Upper lobe of left lung (tissue), 6 donors: Measurements from ENCODE around the gene TTC7B. TPM values are rescaled to one million over a fixed set of nuclear protein-coding genes. Genes with fewer than 3 reads are reported as not detected.

Experiments
- ATAC-seq, 2 donors: fragments of 200-7000 bp; cut with Tn5 transposase; one replicate each; pipeline ENCODE4 v1.9.1; 2022; ENCODE audit warnings: mild to moderate bottlenecking in 2 of 2, moderate library complexity in 2 of 2; ENCODE audit not compliant: low FRiP score in 2 of 2
- DNase-seq, 2 donors: peaks; one replicate each; pipeline ENCODE4 v3.0.0-alpha.2; 2019 to 2020
- H3K27ac ChIP-seq, 4 donors: fragments of 200-600 bp; sonication (generic); one replicate each; pipeline ENCODE4 v1.5.1; 2016 to 2019
- H3K27me3 ChIP-seq, 4 donors: fragments of 200-600 bp; sonication (generic); one replicate each; pipeline ENCODE4 v1.5.1; 2017 to 2019
- H3K36me3 ChIP-seq, 4 donors: fragments of 200-600 bp; sonication (generic); one replicate each; pipeline ENCODE4 v1.5.1; 2016 to 2019
- H3K4me1 ChIP-seq, 4 donors: fragments of 200-600 bp; sonication (generic); one replicate each; pipeline ENCODE4 v1.5.1; 2018 to 2019
- H3K4me3 ChIP-seq, 4 donors: fragments of 200-600 bp; sonication (generic); one replicate each; pipeline ENCODE4 v1.5.1; 2017 to 2019; ENCODE audit warnings: mild to moderate bottlenecking in 2 of 4, moderate library complexity in 1 of 4
- H3K9me3 ChIP-seq, 4 donors: fragments of 200-600 bp; sonication (generic); one replicate each; pipeline ENCODE4 v1.5.1; 2018 to 2019
- CTCF ChIP-seq, 6 experiments: fragments of 450-650 bp in 4 of 6; fragments of 200-600 bp in 2 of 6; sonication (generic) in 2 of 6; IDR thresholded peaks; one replicate each; pipeline ENCODE4 v1.5.1; 2016 to 2019; ENCODE audit warnings: antibody characterized with exemption in 6 of 6
- EP300 ChIP-seq, 4 donors: sonication (generic); formaldehyde crosslinking; IDR thresholded peaks; one replicate each; pipeline ENCODE4 v1.5.1; 2017; ENCODE audit warnings: antibody characterized with exemption in 4 of 4, control low read depth in 2 of 4
- POLR2A ChIP-seq, 4 donors: fragments of 450-650 bp; IDR thresholded peaks; one replicate each; pipeline ENCODE4 v1.5.1; 2016 to 2017; ENCODE audit warnings: antibody characterized with exemption in 4 of 4, mild to moderate bottlenecking in 2 of 4
- POLR2AphosphoS5 ChIP-seq, 2 donors: sonication (generic); formaldehyde crosslinking; IDR thresholded peaks; one replicate each; pipeline ENCODE4 v1.5.1; 2017; ENCODE audit warnings: antibody characterized with exemption in 2 of 2
- WGBS, 2 donors: methylation state at CpG; one replicate each; pipeline ENCODE4 v1.1.5; 2017 to 2018; 5-methylcytosine and 5-hydroxymethylcytosine counted together
- total RNA-seq, 6 donors: library from RNA; depleted of rRNA in 4 of 6; stranded (reverse); fragments of >200 nt in 4 of 6; gene quantifications; one replicate each; pipeline versions ENCODE4 v1.1.0 to v1.2.1, GENCODE V29; 2016 to 2021
- donor health status: DM: no; HTN: no; CAD: no; lungs with moderate emphysema.
- donor health status: DM: no; HTN: yes; CAD: no; lungs with severe emphysema.

Gene TTC7B
- total RNA-seq, 6 donors from 2014 or later: 13.5 to 87.3 (median 37.5) TPM

GRCh38 chr14:90571149-90571947 lies 244.9 kb downstream of the TTC7B start:
- Histone ChIP-seq H3K9me3 (no peaks in the 10 kb centered on the region), H3K27me3 (no peaks in the 10 kb centered on the region), H3K4me3 (no peak overlapping the region), H3K36me3 (peaks cover 0 to 11% (median 4%) of the 10 kb centered on the region in 4 donors), H3K4me1 (peaks cover 0 to 3% (median 1%) of the 10 kb centered on the region in 4 donors), H3K27ac (no peak overlapping the region)
- ATAC-seq: no peak
- TF ChIP-seq POLR2A (IDR thresholded peaks at IDR 0.05) (no peak), EP300 (IDR thresholded peaks at IDR 0.05) (no peak), POLR2AphosphoS5 (IDR thresholded peaks at IDR 0.05) (no peak), CTCF (IDR thresholded peaks at IDR 0.05) (no peak)
- WGBS, 2 donors: 94% methylated on average over 13 of the region's 13 CpGs
- no peak for DNase-seq

GRCh38 chr14:90570461-90570860 lies 245.8 kb downstream of the TTC7B start:
- Histone ChIP-seq H3K27me3 (no peaks in the 10 kb centered on the region), H3K4me3 (no peak overlapping the region), H3K27ac (no peak overlapping the region), H3K4me1 (peaks cover 0 to 3% (median 1%) of the 10 kb centered on the region in 4 donors), H3K9me3 (no peaks in the 10 kb centered on the region), H3K36me3 (peaks cover 0 to 11% (median 4%) of the 10 kb centered on the region in 4 donors)
- TF ChIP-seq CTCF (IDR thresholded peaks at IDR 0.05): no peak
- TF ChIP-seq EP300 (IDR thresholded peaks at IDR 0.05): no peak
- TF ChIP-seq POLR2AphosphoS5 (IDR thresholded peaks at IDR 0.05): no peak
- TF ChIP-seq POLR2A (IDR thresholded peaks at IDR 0.05): no peak
- WGBS, 2 donors: 93 to 96% methylated on average over 9 to 17 of the region's 17 CpGs
- ATAC-seq (no peak), DNase-seq (peak in 1 of 2 donors; percentile 31)

- no peak overlapping the region for H3K4me3 ChIP-seq
- TF ChIP-seq POLR2AphosphoS5 (IDR thresholded peaks at IDR 0.05) (no peak), POLR2A (IDR thresholded peaks at IDR 0.05) (no peak), CTCF (IDR thresholded peaks at IDR 0.05) (no peak), EP300 (IDR thresholded peaks at IDR 0.05) (no peak)
- H3K9me3 ChIP-seq: no peaks in the 10 kb centered on the region
- peaks cover 0 to 11% (median 4%) of the 10 kb centered on the region in 4 donors for H3K36me3 ChIP-seq
- H3K27me3 ChIP-seq: no peaks in the 10 kb centered on the region
- WGBS, 2 donors: 94% methylated on average over 8 to 9 of the region's 9 CpGs
- ATAC-seq: no peak
- no peak overlapping the region for H3K27ac ChIP-seq
- no peak for DNase-seq
- H3K4me1 ChIP-seq: peaks cover 0 to 3% (median 1%) of the 10 kb centered on the region in 4 donors
Measured at GRCh38 chr14:90569606-90570387, 246.4 kb downstream of the TTC7B start.

- ATAC-seq: peak; percentile 8 to 10
- H3K4me1 ChIP-seq: peaks cover 0 to 3% (median 1%) of the 10 kb centered on the region in 4 donors
- WGBS, 2 donors: 82 to 89% methylated on average over 5 of the region's 5 CpGs
- no peaks in the 10 kb centered on the region for H3K27me3 ChIP-seq
- no peak overlapping the region for H3K4me3 ChIP-seq
- H3K9me3 ChIP-seq: no peaks in the 10 kb centered on the region
- no peak for TF ChIP-seq POLR2A (IDR thresholded peaks at IDR 0.05)
- TF ChIP-seq EP300 (IDR thresholded peaks at IDR 0.05): no peak
- no peak for TF ChIP-seq POLR2AphosphoS5 (IDR thresholded peaks at IDR 0.05)
- no peak for TF ChIP-seq CTCF (IDR thresholded peaks at IDR 0.05)
- peaks cover 0 to 11% (median 4%) of the 10 kb centered on the region in 4 donors for H3K36me3 ChIP-seq
- H3K27ac ChIP-seq: no peak overlapping the region
- no peak for DNase-seq
Measured at GRCh38 chr14:90569201-90569600, 247.0 kb downstream of the TTC7B start.
